GM19372 (cell line): ENCODE measurements around the gene CLCN4.

Experiments
- ATAC-seq: cut with Tn5 transposase; IDR thresholded peaks from one replicate; pipeline ENCODE4 v1.9.1; 2021; ENCODE audit warnings: mild to moderate bottlenecking, low read depth, moderate library complexity; ENCODE audit not compliant: unreplicated experiment

CLCN4 gene

GRCh38 chrX:10128386-10128785 lies 28.4 kb upstream of the CLCN4 start:
- ATAC-seq = no peak

DNA sequence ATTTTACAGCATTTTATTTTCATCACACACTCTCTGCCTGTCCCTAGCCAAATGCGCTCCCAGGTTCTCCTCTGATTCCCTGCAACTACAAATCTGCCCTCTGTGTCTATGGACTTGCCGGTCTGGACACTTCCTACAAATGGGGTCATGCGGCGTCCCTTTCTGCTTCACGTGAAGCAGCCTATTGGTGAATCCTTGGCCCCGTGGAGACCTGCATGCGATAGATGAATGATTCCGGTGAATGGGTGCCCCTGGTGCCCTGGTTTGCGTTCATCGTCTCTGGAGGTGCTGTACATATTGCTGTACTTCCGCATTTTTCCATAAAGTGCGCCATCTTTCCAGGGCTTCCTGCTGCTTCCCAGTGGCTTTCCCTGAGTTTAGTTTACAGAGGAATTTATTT lies 27.5 kb upstream of the CLCN4 start:
- ATAC-seq = no peak

DNA sequence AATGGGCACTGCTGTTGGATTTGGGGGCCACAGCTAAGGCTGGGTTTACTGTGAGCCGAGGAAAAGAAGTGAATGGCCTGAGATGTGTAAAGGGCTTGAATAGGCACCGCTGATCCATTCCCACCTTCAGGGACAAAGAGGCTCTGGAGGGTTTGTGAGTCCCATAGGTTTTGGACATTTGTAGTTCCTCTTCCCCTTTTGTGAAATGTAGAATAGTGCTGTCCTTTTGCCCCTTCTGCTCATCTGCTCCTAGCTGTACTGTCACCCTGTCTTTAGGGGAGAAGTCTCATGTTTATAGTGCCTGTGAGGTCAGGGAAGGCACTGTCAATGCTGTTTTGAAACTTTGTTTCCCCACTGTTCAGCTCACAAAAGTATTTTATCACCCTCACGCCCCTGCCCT lies 26.4 kb upstream of the CLCN4 start:
- no peak for ATAC-seq

GRCh38 chrX:10133980-10134676 lies 22.6 kb upstream of the CLCN4 start:
- ATAC-seq = no peak

- ATAC-seq = no peak
Measured at GRCh38 chrX:10134921-10135320, 21.9 kb upstream of the CLCN4 start.

DNA sequence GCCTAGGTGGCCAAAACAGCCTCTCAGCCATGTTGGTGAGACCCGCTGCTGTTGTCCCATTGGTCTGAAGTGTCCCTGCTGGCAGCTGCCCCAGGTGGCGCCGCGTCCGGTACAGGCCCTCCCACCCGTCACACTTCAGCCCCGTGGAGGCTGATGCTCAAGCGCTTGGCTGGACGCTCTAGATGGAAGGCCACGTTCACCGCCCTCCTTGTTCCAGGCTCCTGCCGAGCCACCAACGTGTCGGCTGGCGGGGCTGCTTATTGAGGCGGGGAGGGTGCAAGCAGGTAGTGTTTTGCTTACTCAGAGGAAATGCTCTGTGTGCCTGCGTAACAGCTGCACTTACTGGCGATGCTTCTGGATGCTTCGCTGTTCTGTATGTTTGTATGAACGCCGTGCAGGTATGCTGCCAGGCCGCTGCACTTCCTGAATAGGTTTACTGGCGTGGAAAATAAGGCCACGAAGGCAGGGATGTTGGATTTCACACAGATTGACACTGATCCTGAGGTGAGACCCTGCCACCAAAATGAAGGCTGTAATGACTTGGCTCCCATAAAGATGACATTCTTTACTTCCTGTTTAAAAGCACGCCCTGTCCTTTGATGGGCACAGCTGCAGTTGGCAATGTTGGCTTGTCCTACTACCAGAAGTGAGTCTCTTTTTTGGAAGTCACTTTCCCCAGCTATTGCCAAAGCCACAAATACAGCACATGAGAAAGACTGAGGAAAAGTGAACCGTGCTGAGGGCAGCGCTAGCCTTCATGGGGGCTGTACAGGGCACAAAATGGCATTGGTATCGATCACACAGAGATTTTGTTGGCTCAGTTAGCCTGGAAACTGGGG lies 21.0 kb upstream of the CLCN4 start:
- ATAC-seq = no peak

GRCh38 chrX:10138726-10139125 lies 18.0 kb upstream of the CLCN4 start:
- no peak for ATAC-seq

GRCh38 chrX:10140264-10140663 lies 16.5 kb upstream of the CLCN4 start:
- no peak for ATAC-seq

DNA sequence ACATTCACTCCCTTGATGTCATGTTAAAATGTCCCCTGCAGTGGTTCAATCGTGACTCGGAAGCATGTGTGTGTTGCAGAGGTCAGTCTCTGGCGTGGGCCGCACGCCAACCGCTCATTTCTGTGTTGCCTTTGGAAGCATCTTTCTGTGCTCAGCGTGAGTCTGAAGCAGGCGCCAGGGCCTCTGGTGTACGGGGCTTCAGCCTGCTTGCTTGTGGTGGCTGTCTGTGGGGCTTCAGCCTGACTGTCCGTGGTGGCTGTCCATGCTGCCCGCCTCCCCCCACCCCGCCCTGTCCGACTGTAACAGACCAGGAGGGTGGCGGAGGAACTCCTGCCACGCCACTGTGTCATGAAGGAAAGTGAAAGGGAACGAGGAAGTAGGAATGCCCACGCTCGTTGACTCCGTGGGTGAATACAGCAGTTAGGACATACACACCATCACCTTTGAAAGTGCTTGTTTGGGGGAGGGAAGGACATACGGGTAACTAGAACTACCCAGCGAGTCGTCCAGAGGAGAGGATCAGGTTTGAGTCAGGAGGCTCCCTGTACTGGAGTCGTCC lies 14.7 kb upstream of the CLCN4 start:
- no peak for ATAC-seq

DNA sequence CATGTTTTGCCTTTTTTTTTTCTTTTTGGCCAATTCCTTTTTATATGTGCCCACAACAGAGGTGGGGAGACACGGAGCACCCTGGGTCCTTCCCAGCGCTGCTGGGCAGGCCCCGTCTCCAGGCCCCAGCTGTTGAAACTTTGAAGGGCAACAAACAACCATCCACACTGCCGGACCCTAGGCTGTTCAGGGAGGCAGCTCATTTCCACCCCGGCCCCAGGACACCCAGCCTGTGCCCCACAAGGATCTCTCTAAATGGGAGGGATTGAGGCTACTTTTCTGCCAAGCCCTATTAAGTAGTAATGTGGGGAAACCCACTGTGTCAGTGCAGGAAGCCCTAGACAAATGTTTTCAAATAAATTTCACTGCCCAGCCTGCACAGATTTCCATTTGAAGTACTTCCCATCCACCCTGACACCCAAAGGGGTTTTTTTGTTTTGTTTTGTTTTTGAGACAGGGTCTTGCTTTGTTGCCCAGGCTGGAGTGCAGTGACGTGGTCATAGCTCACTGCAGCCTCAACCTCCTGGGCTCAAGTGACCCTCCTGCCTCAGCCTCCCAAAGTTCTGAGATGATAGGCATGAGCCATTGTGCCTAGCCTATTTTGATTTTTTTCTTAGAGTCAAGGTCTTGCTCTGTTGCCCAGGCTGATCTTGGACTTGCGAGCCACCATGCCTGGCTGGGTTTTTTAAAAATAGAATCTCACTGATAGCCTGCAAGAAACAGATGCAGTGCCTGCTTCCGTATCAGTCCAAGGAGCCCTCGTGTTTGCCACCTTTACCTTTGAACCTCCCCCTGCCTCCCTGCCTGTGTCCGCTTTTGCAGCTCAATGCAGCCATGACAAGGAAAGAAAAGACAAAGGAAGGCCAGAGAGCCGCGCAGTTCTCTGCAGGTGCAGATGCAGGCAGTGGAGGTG lies 13.4 kb upstream of the CLCN4 start:
- no peak for ATAC-seq

GRCh38 chrX:10146346-10146745 lies 10.4 kb upstream of the CLCN4 start:
- ATAC-seq = no peak

- ATAC-seq = no peak
Measured at GRCh38 chrX:10152086-10152485, 4.7 kb upstream of the CLCN4 start.

DNA sequence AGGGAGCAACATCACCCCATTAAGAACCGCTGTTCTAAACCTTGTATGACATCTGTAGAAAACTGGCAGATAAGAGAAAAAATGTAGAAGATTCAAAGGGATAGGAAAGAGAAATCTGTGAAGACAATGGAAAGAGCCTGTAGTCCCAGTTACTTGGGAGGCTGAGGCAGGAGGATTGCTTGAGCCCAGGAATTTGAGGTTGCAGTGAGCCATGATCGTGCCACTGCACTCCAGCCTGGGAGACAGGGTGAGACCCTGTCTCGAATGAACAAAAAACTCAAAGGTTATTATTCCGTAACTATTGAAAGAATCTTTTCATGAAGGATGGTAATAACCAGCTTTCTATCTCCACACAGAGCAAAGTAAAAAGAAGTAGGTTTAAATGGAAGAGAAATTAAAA lies 1.6 kb upstream of the CLCN4 start:
- no peak for ATAC-seq

GRCh38 chrX:10157032-10157341 lies 212 bp downstream of the CLCN4 start:
- no peak for ATAC-seq

DNA sequence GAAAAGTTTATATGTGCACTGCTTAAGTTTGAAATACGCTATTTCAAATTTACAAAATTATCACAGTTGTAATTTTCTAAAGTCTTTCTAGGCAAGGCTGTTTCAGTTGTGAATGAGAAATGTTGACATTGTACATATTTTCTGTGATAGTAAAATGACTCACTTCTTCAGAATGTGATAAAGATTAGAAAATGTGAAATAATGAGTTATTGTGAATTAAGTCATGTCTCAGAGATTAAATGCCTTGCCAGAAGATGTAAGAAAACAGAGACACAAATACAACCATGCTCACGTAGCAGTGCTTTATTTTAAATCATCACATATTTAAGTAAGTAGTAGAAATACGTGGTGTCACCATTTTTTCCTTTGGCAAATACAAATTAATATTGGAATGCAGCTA lies 768 bp downstream of the CLCN4 start:
- ATAC-seq = no peak

GRCh38 chrX:10158279-10159144 lies 1.7 kb downstream of the CLCN4 start:
- ATAC-seq = peak; percentile 58

DNA sequence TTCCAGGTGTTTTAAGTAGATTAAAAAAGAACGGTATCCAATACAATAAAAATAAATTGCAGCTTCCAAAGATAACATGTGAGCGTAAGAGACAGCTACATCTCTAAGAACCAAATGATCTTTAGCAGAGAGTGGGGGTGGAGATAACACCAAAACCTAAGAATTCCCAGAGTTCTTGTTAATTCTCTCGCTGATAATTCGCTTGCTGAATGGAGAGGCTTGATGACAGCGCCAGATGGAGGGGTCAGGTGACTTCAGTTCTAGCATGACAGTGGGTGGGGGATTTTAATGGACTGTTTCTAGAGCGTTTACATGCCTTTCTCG lies 2.3 kb downstream of the CLCN4 start:
- ATAC-seq = no peak

DNA sequence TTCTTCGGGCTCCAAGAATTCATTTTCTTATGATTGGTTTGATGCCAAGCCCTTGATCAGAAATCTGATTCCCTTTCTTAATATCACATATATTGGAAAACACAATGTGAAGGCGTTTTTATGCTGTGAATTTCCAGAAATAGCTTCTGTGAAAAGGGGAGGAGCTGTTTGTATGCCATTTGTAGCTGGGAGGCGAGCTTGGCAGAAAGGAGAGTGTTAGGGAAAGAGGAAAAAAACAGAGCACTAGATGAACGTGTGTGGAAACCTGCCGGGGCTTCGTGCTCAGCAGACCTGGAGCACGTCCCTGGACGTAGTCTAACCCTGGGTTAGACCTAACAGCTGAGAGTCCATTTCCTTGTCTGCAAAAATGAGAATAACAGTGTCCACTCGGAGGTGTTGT lies 3.4 kb downstream of the CLCN4 start:
- ATAC-seq = no peak

DNA sequence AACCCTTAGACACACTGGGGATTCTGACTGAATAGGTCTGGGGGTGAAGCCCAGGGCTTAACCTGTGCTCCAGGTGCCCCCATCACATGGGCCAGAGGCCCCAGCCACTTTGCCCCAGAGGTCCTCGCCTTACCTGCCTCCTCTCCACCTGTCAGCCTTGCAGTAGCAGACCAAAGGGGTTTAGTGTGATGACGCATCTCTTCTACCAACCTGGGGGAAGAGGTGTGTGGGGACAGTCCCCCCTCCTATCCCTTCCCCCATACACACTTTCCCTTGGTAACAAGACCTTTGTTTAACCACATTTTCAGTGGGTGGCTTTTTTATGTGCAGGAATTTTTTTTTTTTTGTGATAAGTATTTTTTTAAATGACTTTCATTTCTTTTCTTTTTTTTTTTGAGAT lies 6.3 kb downstream of the CLCN4 start:
- ATAC-seq = no peak

- ATAC-seq = no peak
Measured at GRCh38 chrX:10164879-10165278, 8.1 kb downstream of the CLCN4 start.
